Neural cell (in vitro differentiated cells): ENCODE measurements around the gene OLFM4. TPM values are rescaled to one million over a fixed set of nuclear protein-coding genes. Genes with fewer than 3 reads are reported as not detected.

Source experiments
- H2AFZ ChIP-seq: fragments of 200-600, 300-800 bp; sonication (generic), shearing (Covaris generic); 2 replicates; pipeline ENCODE4 v1.6.0; 2014; ENCODE audit warnings: low read depth, mild to moderate bottlenecking, antibody characterized with exemption, low read length, moderate library complexity
- H3F3A ChIP-seq: fragments of 200-600 bp; shearing (Covaris generic); 2 replicates; pipeline ENCODE4 v1.6.1; 2016; ENCODE audit warnings: mild to moderate bottlenecking, moderate library complexity, mixed read lengths, antibody characterized with exemption, low read length; ENCODE audit not compliant: insufficient read depth, poor library complexity, severe bottlenecking
- H3K27ac ChIP-seq: fragments of 200-600, 300-800 bp; sonication (generic), shearing (Covaris generic); 2 replicates; pipeline ENCODE4 v1.5.1; 2014; ENCODE audit warnings: mild to moderate bottlenecking, low read length, moderate library complexity
- H3K27me3 ChIP-seq: fragments of 300-800, 200-600 bp; sonication (generic), shearing (Covaris generic); 2 replicates; pipeline ENCODE4 v1.6.0; 2014; ENCODE audit warnings: mild to moderate bottlenecking, low read depth, low read length, moderate library complexity; ENCODE audit not compliant: insufficient read depth
- H3K36me3 ChIP-seq: fragments of 300-800, 200-600 bp; sonication (generic), shearing (Covaris generic); 2 replicates; pipeline ENCODE4 v1.5.1; 2014; ENCODE audit warnings: mild to moderate bottlenecking, antibody characterized with exemption, low read length, moderate library complexity; ENCODE audit not compliant: insufficient read depth
- H3K4me2 ChIP-seq: fragments of 300-800, 200-600 bp; sonication (generic), shearing (Covaris generic); 2 replicates; pipeline ENCODE4 v1.6.0; 2014; ENCODE audit warnings: mild to moderate bottlenecking, low read length
- H3K4me3 ChIP-seq: fragments of 300-800, 200-600 bp; sonication (generic), shearing (Covaris generic); 2 replicates; pipeline ENCODE4 v1.5.1; 2014; ENCODE audit warnings: mild to moderate bottlenecking, low read length, moderate library complexity
- H3K79me2 ChIP-seq: fragments of 200-600 bp; shearing (Covaris generic); replicated peaks from 2 replicates; pipeline ENCODE4 v1.6.0; 2014; ENCODE audit warnings: mild to moderate bottlenecking, low read length, moderate library complexity; ENCODE audit not compliant: insufficient read depth
- H3K9ac ChIP-seq: fragments of 300-800, 200-600 bp; sonication (generic), shearing (Covaris generic); 2 replicates; pipeline ENCODE4 v1.6.1; 2016; ENCODE audit warnings: mild to moderate bottlenecking, low read length, mixed read lengths
- H3K9me2 ChIP-seq: fragments of 200-600 bp; shearing (Covaris generic); 2 replicates; pipeline ENCODE4 v1.6.1; 2016; ENCODE audit warnings: mild to moderate bottlenecking, low read length, mixed read lengths; ENCODE audit not compliant: insufficient read depth
- H3K9me3 ChIP-seq: fragments of 200-600, 300-800 bp; sonication (generic), shearing (Covaris generic); 2 replicates; pipeline ENCODE4 v1.6.1; 2016; ENCODE audit warnings: mild to moderate bottlenecking, mixed run types, low read length, moderate library complexity, mixed read lengths
- H4K20me1 ChIP-seq: fragments of 200-600 bp; shearing (Covaris generic); 2 replicates; pipeline ENCODE4 v1.6.1; 2016; ENCODE audit warnings: mild to moderate bottlenecking, mixed run types; ENCODE audit not compliant: insufficient read depth
- EP300 ChIP-seq: fragments of 450-650 bp; conservative IDR thresholded peaks from 2 replicates; pipeline ENCODE4 v1.6.1; 2014; ENCODE audit warnings: antibody characterized with exemption, mild to moderate bottlenecking, moderate library complexity; ENCODE audit not compliant: poor library complexity, severe bottlenecking
- EZH2 ChIP-seq: fragments of 200-600, 300-800 bp; shearing (Covaris generic), sonication (generic); IDR thresholded peaks from 2 replicates; pipeline ENCODE4 v1.6.1; 2014; ENCODE audit warnings: antibody characterized with exemption, low read length, borderline replicate concordance, mild to moderate bottlenecking; ENCODE audit not compliant: insufficient read depth, poor library complexity, severe bottlenecking
- MXI1 ChIP-seq: fragments of 450-650 bp; conservative IDR thresholded peaks from 2 replicates; pipeline ENCODE4 v1.6.1; 2014; ENCODE audit warnings: antibody characterized with exemption, mild to moderate bottlenecking; ENCODE audit not compliant: poor library complexity, severe bottlenecking
- POLR2AphosphoS5 ChIP-seq: IDR thresholded peaks from 2 replicates; pipeline ENCODE4 v1.6.1; 2012
- RAD21 ChIP-seq: fragments of 450-650 bp; conservative IDR thresholded peaks from 2 replicates; pipeline ENCODE4 v1.6.1; 2014; ENCODE audit warnings: antibody characterized with exemption, mild to moderate bottlenecking, moderate library complexity
- SMC3 ChIP-seq: fragments of 450-650 bp; conservative IDR thresholded peaks from 2 replicates; pipeline ENCODE4 v1.6.1; 2014; ENCODE audit warnings: antibody characterized with exemption, mild to moderate bottlenecking, moderate library complexity; ENCODE audit not compliant: poor library complexity
- TAF1 ChIP-seq: IDR thresholded peaks from 2 replicates; pipeline ENCODE4 v1.6.1; 2012; ENCODE audit warnings: low read depth
- polyA plus RNA-seq: library from polyadenylated mRNA; depleted of rRNA; stranded (reverse); fragments of >200 nt; gene quantifications from 2 replicates; pipeline ENCODE4 v1.2.3, GENCODE V29; 2014
- TF ChIP-seq, protein P1 (sequence below): IDR thresholded peaks from 2 replicates; pipeline ENCODE4 v1.6.1; 2012; ENCODE audit warnings: borderline replicate concordance
- TF ChIP-seq, protein P2 (sequence below): fragments of 450-650 bp; IDR thresholded peaks from 2 replicates; pipeline ENCODE4 v1.5.1; 2014; ENCODE audit warnings: antibody characterized with exemption, mild to moderate bottlenecking, moderate library complexity; ENCODE audit not compliant: poor library complexity, severe bottlenecking

OLFM4 gene
- polyA plus RNA-seq, 1 donor from 2014 or later = 0.46 TPM

DNA sequence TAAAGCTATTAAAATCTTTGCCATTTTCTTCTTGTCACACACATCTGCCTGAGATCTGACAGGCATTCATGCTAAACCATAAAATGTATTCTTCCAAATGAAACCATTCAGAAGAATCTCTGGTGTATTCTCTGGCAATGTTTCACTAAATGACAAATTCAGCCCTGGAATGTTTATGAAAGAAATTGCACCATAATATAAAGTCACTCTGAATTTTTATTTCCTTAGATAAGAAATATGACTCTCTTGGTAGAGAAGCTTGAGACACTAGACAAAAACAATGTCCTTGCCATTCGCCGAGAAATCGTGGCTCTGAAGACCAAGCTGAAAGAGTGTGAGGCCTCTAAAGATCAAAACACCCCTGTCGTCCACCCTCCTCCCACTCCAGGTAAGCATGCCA is 14.3 kb downstream of the OLFM4 start:
- peak overlapping the region; percentile 31 for H3K4me3 ChIP-seq
- no peaks in the 10 kb centered on the region for H3K27me3 ChIP-seq
- no peaks in the 10 kb centered on the region for H3K9me2 ChIP-seq
- H4K20me1 ChIP-seq = no peaks in the 10 kb centered on the region
- no peaks in the 10 kb centered on the region for H3K79me2 ChIP-seq
- H3K9ac ChIP-seq = no peak overlapping the region
- H3K36me3 ChIP-seq = no peaks in the 10 kb centered on the region
- no peak for TF ChIP-seq TAF1
- TF ChIP-seq MXI1 = no peak
- no peak for TF ChIP-seq RAD21
- TF ChIP-seq SMC3 = no peak
- no peak for TF ChIP-seq POLR2AphosphoS5
- no peak for TF ChIP-seq EP300
- H2AFZ ChIP-seq = no peak overlapping the region
- peak overlapping the region; percentile 61 for H3K27ac ChIP-seq
- peak overlapping the region; percentile 9 for H3K4me2 ChIP-seq
- no peaks in the 10 kb centered on the region for H3K9me3 ChIP-seq
- H3F3A ChIP-seq = no peaks in the 10 kb centered on the region

DNA sequence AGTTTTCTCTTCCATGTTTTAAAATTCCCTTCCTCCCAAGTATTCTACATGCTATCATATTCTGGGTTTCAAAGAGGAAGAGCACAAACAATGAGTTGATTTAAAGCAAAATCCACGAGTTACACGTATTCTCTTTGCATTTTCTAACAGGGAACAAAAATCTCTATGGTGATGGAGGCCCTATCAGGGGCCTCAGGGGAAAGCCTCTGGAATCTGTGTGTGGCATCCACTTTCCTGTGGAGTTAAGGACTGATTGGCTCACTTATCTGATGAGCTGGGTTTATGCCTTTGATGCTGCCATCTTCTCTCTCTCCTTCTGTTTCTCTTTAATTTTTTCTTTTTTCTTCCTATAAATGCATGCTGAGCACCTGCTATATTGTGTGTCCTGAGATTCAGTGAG is 14.8 kb downstream of the OLFM4 start:
- Histone ChIP-seq H3K9me3 (no peaks in the 10 kb centered on the region), H3K27ac (peak overlapping the region; percentile 61), H3K4me2 (peak overlapping the region; percentile 9), H3K4me3 (peak overlapping the region; percentile 31), H4K20me1 (no peaks in the 10 kb centered on the region), H3K79me2 (no peaks in the 10 kb centered on the region), H3K27me3 (no peaks in the 10 kb centered on the region), H3K9me2 (no peaks in the 10 kb centered on the region), H2AFZ (no peak overlapping the region), H3K9ac (no peak overlapping the region), H3K36me3 (no peaks in the 10 kb centered on the region), H3F3A (no peaks in the 10 kb centered on the region)
- TF ChIP-seq, protein P1, sequence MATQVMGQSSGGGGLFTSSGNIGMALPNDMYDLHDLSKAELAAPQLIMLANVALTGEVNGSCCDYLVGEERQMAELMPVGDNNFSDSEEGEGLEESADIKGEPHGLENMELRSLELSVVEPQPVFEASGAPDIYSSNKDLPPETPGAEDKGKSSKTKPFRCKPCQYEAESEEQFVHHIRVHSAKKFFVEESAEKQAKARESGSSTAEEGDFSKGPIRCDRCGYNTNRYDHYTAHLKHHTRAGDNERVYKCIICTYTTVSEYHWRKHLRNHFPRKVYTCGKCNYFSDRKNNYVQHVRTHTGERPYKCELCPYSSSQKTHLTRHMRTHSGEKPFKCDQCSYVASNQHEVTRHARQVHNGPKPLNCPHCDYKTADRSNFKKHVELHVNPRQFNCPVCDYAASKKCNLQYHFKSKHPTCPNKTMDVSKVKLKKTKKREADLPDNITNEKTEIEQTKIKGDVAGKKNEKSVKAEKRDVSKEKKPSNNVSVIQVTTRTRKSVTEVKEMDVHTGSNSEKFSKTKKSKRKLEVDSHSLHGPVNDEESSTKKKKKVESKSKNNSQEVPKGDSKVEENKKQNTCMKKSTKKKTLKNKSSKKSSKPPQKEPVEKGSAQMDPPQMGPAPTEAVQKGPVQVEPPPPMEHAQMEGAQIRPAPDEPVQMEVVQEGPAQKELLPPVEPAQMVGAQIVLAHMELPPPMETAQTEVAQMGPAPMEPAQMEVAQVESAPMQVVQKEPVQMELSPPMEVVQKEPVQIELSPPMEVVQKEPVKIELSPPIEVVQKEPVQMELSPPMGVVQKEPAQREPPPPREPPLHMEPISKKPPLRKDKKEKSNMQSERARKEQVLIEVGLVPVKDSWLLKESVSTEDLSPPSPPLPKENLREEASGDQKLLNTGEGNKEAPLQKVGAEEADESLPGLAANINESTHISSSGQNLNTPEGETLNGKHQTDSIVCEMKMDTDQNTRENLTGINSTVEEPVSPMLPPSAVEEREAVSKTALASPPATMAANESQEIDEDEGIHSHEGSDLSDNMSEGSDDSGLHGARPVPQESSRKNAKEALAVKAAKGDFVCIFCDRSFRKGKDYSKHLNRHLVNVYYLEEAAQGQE = no peak
- TF ChIP-seq EZH2 = no peak
- TF ChIP-seq SMC3 = no peak
- no peak for TF ChIP-seq RAD21
- TF ChIP-seq TAF1 = no peak
- no peak for TF ChIP-seq POLR2AphosphoS5
- TF ChIP-seq, protein P2, sequence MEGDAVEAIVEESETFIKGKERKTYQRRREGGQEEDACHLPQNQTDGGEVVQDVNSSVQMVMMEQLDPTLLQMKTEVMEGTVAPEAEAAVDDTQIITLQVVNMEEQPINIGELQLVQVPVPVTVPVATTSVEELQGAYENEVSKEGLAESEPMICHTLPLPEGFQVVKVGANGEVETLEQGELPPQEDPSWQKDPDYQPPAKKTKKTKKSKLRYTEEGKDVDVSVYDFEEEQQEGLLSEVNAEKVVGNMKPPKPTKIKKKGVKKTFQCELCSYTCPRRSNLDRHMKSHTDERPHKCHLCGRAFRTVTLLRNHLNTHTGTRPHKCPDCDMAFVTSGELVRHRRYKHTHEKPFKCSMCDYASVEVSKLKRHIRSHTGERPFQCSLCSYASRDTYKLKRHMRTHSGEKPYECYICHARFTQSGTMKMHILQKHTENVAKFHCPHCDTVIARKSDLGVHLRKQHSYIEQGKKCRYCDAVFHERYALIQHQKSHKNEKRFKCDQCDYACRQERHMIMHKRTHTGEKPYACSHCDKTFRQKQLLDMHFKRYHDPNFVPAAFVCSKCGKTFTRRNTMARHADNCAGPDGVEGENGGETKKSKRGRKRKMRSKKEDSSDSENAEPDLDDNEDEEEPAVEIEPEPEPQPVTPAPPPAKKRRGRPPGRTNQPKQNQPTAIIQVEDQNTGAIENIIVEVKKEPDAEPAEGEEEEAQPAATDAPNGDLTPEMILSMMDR = no peak
- TF ChIP-seq MXI1 = no peak
- TF ChIP-seq EP300 = no peak

DNA sequence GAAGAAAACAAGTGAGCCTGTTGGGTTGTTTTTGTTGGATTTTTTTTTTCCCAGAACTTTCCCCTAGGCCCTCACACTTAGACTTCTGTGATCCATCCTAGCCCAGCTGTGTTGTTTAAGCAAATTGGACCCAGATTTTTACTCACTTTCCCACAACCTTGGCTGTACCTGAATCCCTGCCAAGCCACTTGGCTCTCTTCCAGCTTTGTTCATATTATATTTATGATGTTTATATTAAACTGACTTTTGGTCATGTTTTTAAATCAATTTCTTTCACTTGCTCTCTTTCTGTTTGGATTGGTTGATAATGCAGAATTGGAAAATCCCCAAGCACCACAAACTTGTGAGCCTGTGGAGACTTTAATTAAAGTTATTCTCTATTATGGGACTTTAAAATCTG is 16.6 kb downstream of the OLFM4 start:
- H3K4me3 ChIP-seq = no peak overlapping the region
- H4K20me1 ChIP-seq = no peaks in the 10 kb centered on the region
- H3K9ac ChIP-seq = no peak overlapping the region
- no peak overlapping the region for H3K27ac ChIP-seq
- no peaks in the 10 kb centered on the region for H3K27me3 ChIP-seq
- no peaks in the 10 kb centered on the region for H3K79me2 ChIP-seq
- H3K4me2 ChIP-seq = no peak overlapping the region
- H3K36me3 ChIP-seq = no peaks in the 10 kb centered on the region
- no peaks in the 10 kb centered on the region for H3K9me2 ChIP-seq
- no peak overlapping the region for H2AFZ ChIP-seq
- TF ChIP-seq, protein P1 = no peak
- TF ChIP-seq SMC3 = no peak
- TF ChIP-seq EP300 = no peak
- no peak for TF ChIP-seq POLR2AphosphoS5
- no peak for TF ChIP-seq MXI1
- TF ChIP-seq EZH2 = no peak
- TF ChIP-seq, protein P2 = no peak
- TF ChIP-seq TAF1 = no peak
- no peak for TF ChIP-seq RAD21
- no peaks in the 10 kb centered on the region for H3K9me3 ChIP-seq
- H3F3A ChIP-seq = no peaks in the 10 kb centered on the region
